CD4-positive, alpha-beta T cell treated with Interferon alpha-2 for 1 hour (primary cell): ENCODE data around the gene BMP5.

Experiments used
- DNase-seq, 2 donors: peaks; one replicate each; pipeline ENCODE4 v3.0.0-alpha.2; 2020 to 2022

Gene BMP5

DNA sequence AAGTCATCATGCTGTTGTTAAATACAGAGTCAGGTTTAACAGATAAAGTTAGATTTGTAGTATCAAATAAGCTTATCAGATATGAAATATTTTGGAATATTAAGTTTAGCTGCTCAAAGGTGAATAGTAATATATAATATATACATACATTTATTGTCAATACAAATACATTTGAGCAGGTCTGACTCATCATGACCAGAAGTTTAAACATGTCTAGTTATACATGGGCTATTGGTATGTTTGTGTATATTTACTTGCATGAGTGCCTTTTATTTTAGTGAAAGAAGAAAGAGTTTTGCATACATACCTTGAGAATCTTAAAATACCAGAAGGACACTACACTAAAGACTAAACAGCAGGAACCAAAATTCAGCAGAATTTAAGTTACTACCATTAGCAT, 76.8 kb downstream of the BMP5 start:
- DNase-seq: no peak

DNA sequence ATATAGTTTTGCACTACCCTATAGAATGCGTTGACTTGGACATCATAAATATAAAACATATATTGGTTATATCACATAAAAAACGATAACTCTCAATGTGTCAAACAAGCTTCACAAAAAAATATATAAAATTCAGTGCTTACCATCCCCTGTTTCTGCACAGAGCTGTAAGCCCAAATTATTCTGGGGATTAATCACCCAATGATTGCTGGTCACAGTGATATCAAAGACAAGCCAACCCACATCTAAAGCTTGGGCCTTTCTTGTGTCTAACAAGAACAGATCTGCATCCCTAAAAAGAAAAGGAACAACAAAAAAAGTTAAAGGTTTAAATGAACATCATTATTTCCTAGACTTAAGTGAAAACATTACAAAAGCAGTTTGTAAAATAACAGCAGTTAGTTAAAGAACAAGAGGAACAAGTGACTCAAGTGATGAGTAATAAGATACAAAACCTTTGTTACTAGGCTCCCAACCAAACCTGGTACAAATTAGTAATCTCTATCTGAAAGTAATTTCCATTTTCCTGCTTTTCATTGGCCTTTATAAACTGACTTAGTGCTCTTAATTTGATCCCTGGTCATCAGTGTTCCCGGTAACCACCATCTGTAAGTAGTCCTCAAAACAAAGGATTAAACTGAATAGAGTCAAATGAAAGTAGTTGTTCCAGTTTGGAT, 81.1 kb downstream of the BMP5 start:
- DNase-seq: no peak

DNA sequence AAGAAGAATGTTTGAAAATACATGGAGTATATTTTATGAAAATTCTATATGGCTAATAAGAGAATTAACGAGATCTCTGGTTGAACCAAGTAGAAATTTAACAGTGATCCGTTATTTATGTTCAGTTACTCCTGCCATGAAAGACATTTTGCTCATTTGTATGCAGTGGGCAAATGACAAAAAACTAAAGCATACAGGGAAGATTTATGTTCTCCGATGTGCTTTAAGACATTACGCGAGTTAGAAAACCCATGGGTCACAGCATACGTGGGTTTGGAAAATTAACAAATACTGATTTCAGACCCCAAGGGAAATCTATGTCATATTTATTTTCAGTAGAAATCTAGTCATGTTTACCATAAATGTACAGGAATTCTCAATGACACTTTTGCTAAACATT, 90.1 kb downstream of the BMP5 start:
- DNase-seq: no peak

GRCh38 chr6:55782275-55782674, 93.1 kb downstream of the BMP5 start:
- no peak for DNase-seq

GRCh38 chr6:55778705-55779104, 96.7 kb downstream of the BMP5 start:
- DNase-seq: no peak

GRCh38 chr6:55777469-55777868, 97.9 kb downstream of the BMP5 start:
- DNase-seq: no peak

- DNase-seq: no peak
These were observed 99.3 kb downstream of the BMP5 start for GRCh38 chr6:55776113-55776512.

DNA sequence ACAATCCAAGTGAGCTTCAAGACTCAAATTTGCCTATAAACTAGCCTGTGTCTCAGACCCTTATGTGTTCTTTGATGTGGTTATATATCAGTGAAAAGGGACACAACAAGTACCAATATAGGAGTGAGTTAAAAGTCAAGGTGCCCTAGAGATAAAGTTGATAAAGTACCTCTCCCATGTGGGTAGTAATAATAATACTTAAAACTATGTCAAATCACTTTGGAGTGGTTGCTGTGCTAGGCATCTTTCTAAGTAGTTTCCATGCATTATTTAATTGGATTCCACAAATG, 100.4 kb downstream of the BMP5 start:
- DNase-seq: no peak

DNA sequence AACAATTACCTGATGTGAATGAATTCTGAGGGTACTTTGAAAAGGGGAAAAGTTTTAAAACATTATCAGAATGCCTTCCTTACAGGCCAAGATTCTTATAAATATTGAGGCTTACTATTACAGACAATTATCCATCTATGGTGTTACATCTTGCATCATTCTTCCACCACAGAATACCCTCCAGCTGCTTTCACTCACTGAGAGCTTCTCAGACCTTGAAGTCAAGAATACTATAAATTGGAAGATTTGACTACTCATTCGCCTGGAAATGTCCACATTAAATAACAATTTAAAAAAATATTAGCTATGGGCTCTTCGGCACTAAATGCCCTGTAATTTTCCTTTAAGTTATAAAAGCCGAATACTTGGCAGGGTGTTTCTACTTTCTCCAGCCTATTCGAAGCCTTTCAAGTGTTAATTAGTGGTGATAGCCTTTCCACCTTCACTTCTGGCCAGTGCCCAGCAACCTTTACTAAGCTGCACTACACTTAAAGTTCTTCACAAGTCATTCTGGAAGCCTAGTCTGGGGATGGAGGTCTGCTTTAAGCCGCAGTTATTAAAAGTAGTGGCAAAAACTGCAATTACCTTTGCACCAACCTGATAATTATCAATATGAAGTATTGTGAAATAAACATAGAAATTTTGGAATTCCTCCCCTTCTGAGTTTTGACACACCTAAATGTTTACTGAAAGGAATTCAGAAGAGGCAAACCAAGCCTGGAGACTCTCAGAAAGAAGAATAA, 100.9 kb downstream of the BMP5 start:
- no peak for DNase-seq

DNA sequence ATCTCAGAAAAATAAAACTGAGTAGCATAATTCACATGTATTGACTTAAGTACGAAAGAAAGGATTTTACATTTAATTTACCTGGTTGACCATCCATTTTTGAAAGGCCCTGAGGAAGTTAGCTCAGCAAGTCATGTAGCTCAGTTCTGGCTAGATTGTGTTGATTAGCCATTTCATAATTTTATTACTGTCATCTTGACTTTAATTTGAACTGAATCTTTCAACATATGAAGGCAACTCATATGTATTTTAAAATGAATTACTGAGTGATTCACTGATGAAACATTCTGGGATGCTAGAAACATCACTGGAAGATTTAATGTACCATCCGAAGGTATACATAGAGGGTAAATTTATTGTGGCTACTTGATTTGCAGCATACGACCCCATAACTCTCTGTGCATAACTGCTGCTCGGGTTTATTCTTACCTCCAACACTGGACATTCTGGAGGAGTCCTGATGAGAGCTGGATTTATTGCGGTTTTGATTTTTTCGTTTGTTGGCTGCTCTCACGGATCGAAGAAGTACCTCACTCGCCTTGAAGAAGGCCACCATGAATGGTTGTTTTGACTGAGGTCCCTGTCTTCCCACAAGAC, 101.7 kb downstream of the BMP5 start:
- no peak for DNase-seq

- DNase-seq: no peak
These were observed 102.7 kb downstream of the BMP5 start for GRCh38 chr6:55772730-55773129.

DNA sequence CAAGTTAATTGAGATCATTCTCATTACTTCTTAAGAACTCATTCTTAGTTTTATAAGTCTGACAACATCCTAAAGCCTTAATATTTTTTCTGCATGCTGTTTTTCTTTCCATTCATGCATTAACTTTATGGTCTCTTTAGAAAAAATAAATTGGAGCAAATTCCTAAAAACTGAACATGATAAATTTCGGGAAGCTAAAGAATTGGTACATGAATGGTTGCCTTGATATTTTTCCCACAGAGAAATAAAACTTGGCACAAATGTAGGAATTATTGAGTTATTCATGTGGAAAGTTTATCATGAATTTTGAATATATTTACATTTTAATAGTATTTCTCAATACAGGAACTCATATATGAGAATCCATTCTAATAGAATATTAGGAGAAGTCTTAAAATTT, 115.9 kb downstream of the BMP5 start:
- no peak for DNase-seq

DNA sequence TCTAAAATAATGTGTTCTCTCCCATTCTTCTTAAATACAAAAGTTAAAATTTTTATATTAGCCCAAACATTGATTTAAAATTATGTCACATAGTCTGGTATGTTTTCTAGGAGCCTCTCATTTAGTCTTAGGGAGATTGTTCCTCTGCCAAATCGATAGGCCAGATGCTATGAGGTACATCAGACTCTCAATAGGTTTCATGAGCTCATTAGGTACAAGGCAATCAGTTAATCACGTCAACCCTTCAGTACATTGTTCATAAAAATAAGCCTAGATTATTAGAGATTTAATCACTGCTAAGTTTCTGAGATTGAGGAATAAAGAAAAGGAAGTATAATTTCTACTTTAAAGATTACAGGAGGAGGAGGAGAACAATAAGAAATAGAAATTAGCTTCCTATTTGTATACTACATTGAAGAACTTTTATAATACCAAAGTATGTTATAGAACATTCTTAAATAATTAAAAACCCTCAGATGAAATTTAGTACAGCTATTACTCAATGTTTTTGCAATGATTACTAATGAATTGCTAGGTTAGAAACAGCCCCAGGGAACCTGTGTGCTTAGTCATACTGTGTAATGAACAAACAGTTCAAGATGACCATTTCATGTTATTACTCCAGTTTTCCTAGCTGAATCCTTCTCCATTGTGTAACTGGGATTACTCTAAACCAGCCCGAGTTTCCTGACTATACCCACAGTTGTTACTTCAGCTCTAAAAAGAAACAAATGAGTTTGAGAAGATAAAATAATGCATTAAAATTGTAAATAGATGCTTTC, 117.0 kb downstream of the BMP5 start:
- no peak for DNase-seq

GRCh38 chr6:55756531-55757031, 118.8 kb downstream of the BMP5 start:
- DNase-seq: no peak

- DNase-seq: no peak
These were observed 126.5 kb downstream of the BMP5 start for GRCh38 chr6:55748880-55749279.

GRCh38 chr6:55746473-55746872, 128.9 kb downstream of the BMP5 start:
- no peak for DNase-seq

DNA sequence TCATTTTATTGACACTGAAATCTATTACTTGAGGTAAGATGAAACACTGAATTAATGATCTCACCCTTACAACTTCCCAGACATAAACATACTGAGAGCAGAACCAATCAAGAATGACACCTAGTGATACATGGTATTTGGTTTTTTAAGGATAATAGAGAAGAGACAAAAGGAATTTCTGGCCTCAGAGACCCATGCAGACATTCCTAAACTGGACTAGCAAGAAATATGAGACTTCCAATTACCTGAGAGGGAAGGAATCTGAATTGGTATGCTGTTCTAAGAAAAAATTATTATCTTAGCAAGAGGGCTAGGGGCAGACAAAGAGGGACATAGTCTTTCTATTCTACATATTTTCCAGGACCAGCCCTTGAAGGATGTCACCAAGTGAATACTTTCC, 141.1 kb downstream of the BMP5 start:
- no peak for DNase-seq

DNA sequence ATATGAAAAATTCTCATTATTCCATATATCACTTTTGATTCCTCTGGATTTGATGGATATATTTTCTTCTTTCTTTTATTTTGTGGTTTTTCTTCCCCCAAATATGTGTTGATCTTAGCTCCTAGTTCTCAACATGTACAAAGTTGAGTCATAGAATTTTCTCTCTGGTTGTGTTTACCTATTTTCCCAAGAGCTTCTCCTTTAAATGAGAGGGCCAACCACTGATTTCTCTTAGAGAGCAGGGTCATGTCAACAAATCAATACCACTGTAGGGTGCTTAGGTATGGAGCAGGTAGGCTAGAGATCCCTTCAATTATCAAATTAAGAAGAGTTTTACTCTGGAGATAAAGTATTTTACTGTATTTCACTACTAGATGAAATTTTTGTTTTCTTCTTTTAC, 145.7 kb downstream of the BMP5 start:
- DNase-seq: no peak

DNA sequence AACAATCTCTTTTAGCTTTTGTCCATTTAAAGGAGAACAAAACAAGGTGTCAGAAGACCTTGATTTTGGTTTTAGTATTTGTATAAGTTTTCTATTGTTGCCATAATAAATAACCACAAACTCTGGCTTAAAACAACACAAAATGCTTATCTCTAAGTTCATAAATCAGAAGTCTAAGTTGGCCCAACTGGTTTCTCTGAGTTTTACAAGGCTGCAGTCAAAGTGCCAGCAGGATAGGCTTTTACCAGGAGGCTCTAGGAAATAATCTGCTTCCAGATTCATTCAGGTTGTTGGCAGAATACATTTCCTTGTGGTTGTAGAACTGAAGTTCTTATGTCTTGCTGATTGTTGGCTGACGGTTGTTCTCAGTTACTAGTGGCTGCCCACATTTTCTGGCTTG, 149.2 kb downstream of the BMP5 start:
- no peak for DNase-seq

- DNase-seq: no peak
These were observed 160.6 kb downstream of the BMP5 start for GRCh38 chr6:55714831-55715230.

DNA sequence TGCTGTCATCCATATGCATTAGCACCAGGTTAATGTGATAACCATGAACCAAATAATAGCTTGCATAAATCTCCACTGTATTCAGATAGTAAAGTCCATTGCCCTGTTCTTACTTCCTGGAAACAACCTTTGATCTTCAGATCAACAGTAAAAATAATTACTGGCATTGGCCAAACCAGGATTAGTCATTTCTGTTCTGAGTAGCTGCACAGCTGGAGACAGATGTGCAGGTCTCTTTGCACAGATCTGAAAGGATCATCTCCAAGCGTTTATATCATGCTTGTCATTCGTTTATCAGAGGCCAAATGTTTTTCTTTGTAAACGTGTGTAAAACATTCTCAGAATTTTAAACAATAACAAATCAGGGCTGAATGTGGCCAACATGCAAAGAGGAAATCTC, 162.0 kb downstream of the BMP5 start:
- no peak for DNase-seq

- DNase-seq: no peak
These were observed 166.7 kb downstream of the BMP5 start for GRCh38 chr6:55708711-55709110.
